ENCODE data around the gene COX6A1. TPM values are rescaled to one million over a fixed set of nuclear protein-coding genes. Genes with fewer than 3 reads are reported as not detected.

The COX6A1 gene
- total and polyA plus RNA-seq, 2 of the 13 experiments (the other 11 are each of a cell fraction or from before 2014, with no cell fraction given): 542 to 673 TPM

DNA sequence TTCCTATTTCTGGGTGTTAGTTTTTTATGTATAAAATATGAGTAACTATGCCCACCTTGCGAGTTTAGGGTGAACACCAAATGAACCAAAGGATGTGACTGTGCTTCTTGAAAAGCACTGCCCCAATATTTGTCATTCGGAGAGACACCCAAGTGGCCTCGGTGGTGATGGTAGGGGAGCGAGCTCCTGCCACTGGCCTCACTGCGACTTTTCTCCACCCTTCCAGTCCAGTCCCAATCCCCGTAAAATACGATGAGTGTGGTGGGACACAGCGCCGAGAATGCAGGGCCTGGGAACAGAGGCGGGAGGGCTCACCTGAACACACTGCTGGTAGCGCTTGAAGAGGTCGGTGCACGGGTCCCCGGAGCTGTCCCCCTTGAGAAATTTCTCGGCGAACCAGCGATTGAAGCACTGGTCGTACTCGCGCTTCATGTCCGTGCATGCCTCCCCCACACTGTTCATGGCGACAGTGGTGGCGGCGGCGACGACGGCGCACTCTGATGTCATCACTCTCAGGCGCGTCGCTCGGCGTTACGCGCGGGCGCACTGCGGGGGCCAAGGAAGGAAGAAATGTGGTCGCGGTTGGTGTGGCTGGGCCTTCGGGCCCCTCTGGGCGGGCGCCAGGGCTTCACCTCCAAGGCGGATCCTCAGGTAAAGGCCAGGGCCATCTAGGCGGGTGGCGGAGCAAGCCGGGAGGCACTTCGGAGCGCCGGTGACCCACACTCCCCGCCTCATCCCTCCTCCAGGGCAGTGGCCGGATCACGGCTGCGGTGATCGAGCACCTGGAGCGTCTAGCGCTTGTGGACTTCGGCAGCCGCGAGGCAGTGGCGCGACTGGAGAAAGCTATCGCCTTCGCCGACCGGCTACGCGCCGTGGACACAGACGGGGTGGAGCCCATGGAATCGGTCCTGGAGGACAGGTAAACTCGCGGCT, 8.3 kb downstream of the COX6A1 start, which contains the start of the genes GATC and TRIAP1 (continued):
- peak; percentile 94; the same call in 1 of the 2 replicates for TF ChIP-seq ZNF703 (CRISPR knock-in tag; IDR thresholded peaks at IDR 0.05; ENCODE audit: borderline replicate concordance)
- 0 out of 2 replicates have a peak, but pooled peaks have one; percentile 67 for TF ChIP-seq SNAPC5 (CRISPR knock-in tag; IDR thresholded peaks at IDR 0.05; ENCODE audit: borderline replicate concordance)
- peak; percentile 77 for TF ChIP-seq HNRNPLL (IDR thresholded peaks at IDR 0.05; ENCODE audit: low read depth, low read length, poor library complexity, severe bottlenecking)
- TF ChIP-seq ZNF407 (CRISPR knock-in tag; IDR thresholded peaks at IDR 0.05; ENCODE audit: not compliant biosample characterization): no peak
- TF ChIP-seq MAX (IDR thresholded peaks at IDR 0.05): peak; percentile 98
- TF ChIP-seq, protein P1, sequence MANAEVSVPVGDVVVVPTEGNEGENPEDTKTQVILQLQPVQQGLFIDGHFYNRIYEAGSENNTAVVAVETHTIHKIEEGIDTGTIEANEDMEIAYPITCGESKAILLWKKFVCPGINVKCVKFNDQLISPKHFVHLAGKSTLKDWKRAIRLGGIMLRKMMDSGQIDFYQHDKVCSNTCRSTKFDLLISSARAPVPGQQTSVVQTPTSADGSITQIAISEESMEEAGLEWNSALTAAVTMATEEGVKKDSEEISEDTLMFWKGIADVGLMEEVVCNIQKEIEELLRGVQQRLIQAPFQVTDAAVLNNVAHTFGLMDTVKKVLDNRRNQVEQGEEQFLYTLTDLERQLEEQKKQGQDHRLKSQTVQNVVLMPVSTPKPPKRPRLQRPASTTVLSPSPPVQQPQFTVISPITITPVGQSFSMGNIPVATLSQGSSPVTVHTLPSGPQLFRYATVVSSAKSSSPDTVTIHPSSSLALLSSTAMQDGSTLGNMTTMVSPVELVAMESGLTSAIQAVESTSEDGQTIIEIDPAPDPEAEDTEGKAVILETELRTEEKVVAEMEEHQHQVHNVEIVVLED (CRISPR knock-in tag; IDR thresholded peaks at IDR 0.05; ENCODE audit: borderline replicate concordance): peak; percentile 97
- peak; percentile 83; the same call in 1 of the 2 replicates for TF ChIP-seq SNAI1 (CRISPR knock-in tag; IDR thresholded peaks at IDR 0.05; ENCODE audit: borderline replicate concordance)
- TF ChIP-seq ZNF557 (CRISPR knock-in tag; IDR thresholded peaks at IDR 0.05): 0 out of 2 replicates have a peak, but pooled peaks have one; percentile 12
- 0 out of 2 replicates have a peak, but pooled peaks have one; percentile 82 for TF ChIP-seq ZNF17 (CRISPR knock-in tag; IDR thresholded peaks at IDR 0.05)
- TF ChIP-seq HNRNPL (IDR thresholded peaks at IDR 0.05; ENCODE audit: low read depth, low read length): peak; percentile 11; the same call in 1 of the 2 replicates
- TF ChIP-seq AGO2 (optimal IDR thresholded peaks at IDR 0.05; ENCODE audit: low read depth, low read length): peak; percentile 90
- peak; percentile 33; the same call in 1 of the 2 replicates for TF ChIP-seq BATF2 (CRISPR knock-in tag; IDR thresholded peaks at IDR 0.05)
- TF ChIP-seq CBX5 (CRISPR knock-in tag; IDR thresholded peaks at IDR 0.05; ENCODE audit: borderline replicate concordance): peak; percentile 96; the same call in 1 of the 2 replicates
- peak; percentile 95 for TF ChIP-seq REPIN1 (CRISPR knock-in tag; IDR thresholded peaks at IDR 0.05; ENCODE audit: borderline replicate concordance, low read depth)
- TF ChIP-seq, protein P2, sequence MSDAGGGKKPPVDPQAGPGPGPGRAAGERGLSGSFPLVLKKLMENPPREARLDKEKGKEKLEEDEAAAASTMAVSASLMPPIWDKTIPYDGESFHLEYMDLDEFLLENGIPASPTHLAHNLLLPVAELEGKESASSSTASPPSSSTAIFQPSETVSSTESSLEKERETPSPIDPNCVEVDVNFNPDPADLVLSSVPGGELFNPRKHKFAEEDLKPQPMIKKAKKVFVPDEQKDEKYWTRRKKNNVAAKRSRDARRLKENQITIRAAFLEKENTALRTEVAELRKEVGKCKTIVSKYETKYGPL (CRISPR knock-in tag; IDR thresholded peaks at IDR 0.05): peak; percentile 16; the same call in 1 of the 2 replicates

Data from HepG2 (cell line).